Activated naive CD4-positive, alpha-beta T cell treated with anti-CD3 and anti-CD28 coated beads, Interleukin-2, amount 50 U/mL, for 24 hours (primary cell): Measurements from ENCODE around the gene NCKAP5.
"Not testable (repeated sequence)": the region's sequence is repeated elsewhere in the genome, so short reads cannot be mapped to it uniquely, and the experiment has no call there.

ENCODE experiments used
- H3K27ac Mint-ChIP-seq: one replicate; pipeline ENCODE4 v1.8.0; 2021; ENCODE audit warnings: mild to moderate bottlenecking, mixed read lengths
- H3K27me3 Mint-ChIP-seq: one replicate; pipeline ENCODE4 v1.8.0; 2021; ENCODE audit warnings: mixed read lengths
- H3K36me3 Mint-ChIP-seq: one replicate; pipeline ENCODE4 v1.8.0; 2021; ENCODE audit warnings: mixed read lengths
- H3K4me1 Mint-ChIP-seq: one replicate; pipeline ENCODE4 v1.8.0; 2021; ENCODE audit warnings: mixed read lengths
- H3K4me3 Mint-ChIP-seq: one replicate; pipeline ENCODE4 v1.8.0; 2021; ENCODE audit warnings: mild to moderate bottlenecking, mixed read lengths
- H3K9me3 Mint-ChIP-seq: one replicate; pipeline ENCODE4 v1.8.0; 2021; ENCODE audit warnings: mixed read lengths

The NCKAP5 gene

DNA sequence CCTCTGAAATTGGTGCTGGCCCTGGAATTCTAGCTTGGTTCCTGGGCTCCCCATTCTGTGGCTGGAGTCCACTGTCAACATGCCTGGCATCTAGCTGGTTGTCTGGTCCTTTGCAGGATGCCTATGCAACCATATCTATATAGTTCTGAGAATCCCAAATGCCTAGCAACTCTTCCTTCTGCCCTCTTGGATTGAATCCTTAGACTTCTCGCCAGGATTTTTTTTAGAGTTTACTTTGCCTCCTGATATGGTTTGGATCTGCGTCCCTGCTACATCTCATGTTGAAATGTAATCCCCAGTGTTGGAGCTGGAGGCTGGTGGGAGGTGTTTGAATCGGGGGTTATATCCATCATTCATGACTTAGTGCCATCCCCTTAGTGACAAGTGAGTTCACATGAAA, 833.3 kb downstream of the NCKAP5 start:
- Mint-ChIP-seq H3K27ac (no peak overlapping the region), H3K9me3 (no peaks in the 10 kb centered on the region), H3K4me3 (no peak overlapping the region), H3K27me3 (no peaks in the 10 kb centered on the region), H3K36me3 (no peaks in the 10 kb centered on the region), H3K4me1 (no peaks in the 10 kb centered on the region)

DNA sequence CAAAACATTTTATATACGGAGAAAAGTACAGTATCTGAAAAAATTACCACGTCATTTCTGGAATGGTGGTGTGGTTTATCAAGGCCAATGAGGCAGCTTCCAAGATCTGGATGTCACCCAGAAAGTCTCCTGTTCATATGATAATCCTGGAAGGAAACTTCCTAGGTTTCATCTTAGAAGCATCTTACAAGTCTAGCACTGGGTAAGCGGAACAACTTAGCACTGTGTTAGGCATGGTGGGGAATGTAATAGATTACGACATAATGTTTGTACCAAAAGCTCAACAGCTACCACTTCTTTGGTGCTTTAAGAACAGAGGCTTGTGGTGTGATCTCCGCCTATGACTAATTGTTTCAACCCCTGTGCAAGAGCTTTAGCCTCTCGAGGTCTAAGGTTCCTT, 835.2 kb downstream of the NCKAP5 start:
- no peaks in the 10 kb centered on the region for H3K4me1 Mint-ChIP-seq
- H3K27me3 Mint-ChIP-seq, result no peaks in the 10 kb centered on the region
- no peak overlapping the region for H3K4me3 Mint-ChIP-seq
- H3K9me3 Mint-ChIP-seq, result no peaks in the 10 kb centered on the region
- H3K36me3 Mint-ChIP-seq, result no peaks in the 10 kb centered on the region
- H3K27ac Mint-ChIP-seq, result no peak overlapping the region

DNA sequence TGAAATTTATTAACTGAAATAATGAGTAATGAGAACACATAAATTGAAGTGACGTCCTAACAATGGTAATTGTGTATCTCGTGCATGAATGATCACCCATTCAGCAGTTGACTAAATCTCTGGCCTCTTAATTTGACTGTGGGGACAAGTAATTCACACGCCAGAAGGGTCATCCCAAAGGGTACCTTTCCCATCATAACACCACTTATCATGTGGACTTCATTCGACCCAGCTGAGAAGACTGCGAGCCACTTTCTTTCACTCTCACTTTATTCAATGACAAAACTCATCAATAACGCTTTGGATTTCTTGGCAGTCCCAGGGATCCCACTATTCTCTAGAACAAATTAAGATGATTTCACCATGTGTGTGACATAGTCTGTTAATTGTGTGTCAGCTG, 835.6 kb downstream of the NCKAP5 start:
- no peaks in the 10 kb centered on the region for H3K9me3 Mint-ChIP-seq
- H3K4me1 Mint-ChIP-seq, result no peaks in the 10 kb centered on the region
- no peaks in the 10 kb centered on the region for H3K27me3 Mint-ChIP-seq
- no peaks in the 10 kb centered on the region for H3K36me3 Mint-ChIP-seq
- no peak overlapping the region for H3K4me3 Mint-ChIP-seq
- H3K27ac Mint-ChIP-seq, result no peak overlapping the region

DNA sequence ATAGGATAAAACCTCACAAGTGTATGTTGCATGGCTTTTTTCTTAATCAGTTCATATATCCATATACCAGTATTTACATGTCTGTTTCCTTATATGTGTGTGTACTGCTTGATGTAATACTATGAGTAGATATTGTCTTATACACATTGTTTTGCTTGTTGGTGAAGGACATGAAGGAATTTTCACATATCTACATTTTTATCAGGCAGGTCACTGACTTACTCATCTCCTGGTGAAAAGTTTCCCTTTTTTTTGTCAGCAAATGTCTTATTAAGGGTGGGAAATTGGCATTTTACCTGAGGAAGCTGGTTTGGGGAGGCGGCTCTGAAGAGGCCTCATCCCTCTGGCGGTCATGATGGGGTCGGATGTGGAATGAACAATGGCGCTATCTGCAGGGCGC, 836.8 kb downstream of the NCKAP5 start:
- Mint-ChIP-seq H3K27me3 (no peaks in the 10 kb centered on the region), H3K4me1 (no peaks in the 10 kb centered on the region), H3K4me3 (no peak overlapping the region), H3K36me3 (no peaks in the 10 kb centered on the region), H3K27ac (no peak overlapping the region), H3K9me3 (no peaks in the 10 kb centered on the region)

DNA sequence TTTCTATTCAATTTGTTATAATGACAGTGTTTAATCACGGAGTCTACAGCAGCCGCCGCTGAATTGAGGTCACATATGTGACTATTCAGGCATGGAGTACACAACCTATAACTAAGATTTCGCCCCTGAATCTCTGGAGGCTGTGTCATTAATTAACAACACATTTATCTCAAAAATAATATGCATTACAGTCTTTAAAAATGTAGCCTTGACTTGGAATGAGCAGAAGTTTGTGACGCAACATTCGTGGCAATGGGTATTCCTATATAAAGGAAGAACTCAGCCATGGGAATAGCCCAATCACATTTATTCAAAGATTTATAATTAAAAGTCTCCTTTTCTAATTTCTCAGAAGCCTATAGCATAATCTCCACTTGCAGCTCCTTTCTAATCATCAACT, 837.7 kb downstream of the NCKAP5 start:
- H3K4me3 Mint-ChIP-seq, result no peak overlapping the region

DNA sequence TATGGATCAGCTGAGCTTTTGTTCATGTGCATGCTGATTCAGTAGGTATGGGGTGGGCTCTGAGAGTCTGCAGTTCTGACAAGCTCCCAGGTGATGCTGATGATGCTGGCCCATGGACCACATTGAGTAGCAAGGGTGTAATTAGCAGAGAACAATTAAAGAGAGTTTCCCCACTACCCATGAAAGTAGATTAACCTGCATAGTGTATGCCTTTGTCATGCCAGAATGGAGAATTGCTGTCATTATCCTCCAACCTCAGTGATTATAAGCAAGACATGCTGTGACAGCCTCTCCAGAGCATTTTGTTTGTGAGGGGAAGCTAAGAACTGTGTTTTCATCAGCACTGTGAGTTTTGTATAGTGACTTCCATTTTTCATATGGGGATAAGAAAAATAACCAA, 838.7 kb downstream of the NCKAP5 start:
- Mint-ChIP-seq H3K4me1 (no peaks in the 10 kb centered on the region), H3K4me3 (no peak overlapping the region), H3K36me3 (no peaks in the 10 kb centered on the region), H3K27me3 (no peaks in the 10 kb centered on the region), H3K27ac (no peak overlapping the region), H3K9me3 (no peaks in the 10 kb centered on the region)

More for the DNA sequence above, 837.7 kb downstream of the NCKAP5 start:
- no peaks in the 10 kb centered on the region for H3K36me3 Mint-ChIP-seq
- no peak overlapping the region for H3K27ac Mint-ChIP-seq
- H3K9me3 Mint-ChIP-seq, result no peaks in the 10 kb centered on the region
- H3K27me3 Mint-ChIP-seq, result no peaks in the 10 kb centered on the region
- no peaks in the 10 kb centered on the region for H3K4me1 Mint-ChIP-seq

DNA sequence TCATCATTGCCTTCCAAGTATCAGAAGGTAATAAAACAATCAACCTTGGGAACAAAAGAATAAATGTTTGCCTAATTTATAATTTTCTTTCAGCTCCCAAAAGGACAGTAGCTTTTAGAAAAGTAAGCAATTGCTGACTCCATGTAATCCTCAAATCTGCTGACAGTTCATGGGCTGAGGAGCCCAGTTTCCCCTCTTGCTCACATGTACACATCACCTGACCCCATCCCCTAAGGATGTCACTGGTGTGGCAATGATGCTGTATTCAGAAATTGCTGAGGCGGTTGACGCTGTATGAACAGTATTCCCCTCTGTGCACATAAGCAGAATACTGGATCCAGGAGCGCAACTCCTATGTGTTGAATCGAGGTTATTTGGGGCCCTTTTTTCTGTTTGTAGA, 842.1 kb downstream of the NCKAP5 start:
- H3K4me3 Mint-ChIP-seq, result no peak overlapping the region
- no peaks in the 10 kb centered on the region for H3K4me1 Mint-ChIP-seq
- H3K27me3 Mint-ChIP-seq, result no peaks in the 10 kb centered on the region
- no peak overlapping the region for H3K27ac Mint-ChIP-seq
- no peaks in the 10 kb centered on the region for H3K9me3 Mint-ChIP-seq
- H3K36me3 Mint-ChIP-seq, result no peaks in the 10 kb centered on the region

DNA sequence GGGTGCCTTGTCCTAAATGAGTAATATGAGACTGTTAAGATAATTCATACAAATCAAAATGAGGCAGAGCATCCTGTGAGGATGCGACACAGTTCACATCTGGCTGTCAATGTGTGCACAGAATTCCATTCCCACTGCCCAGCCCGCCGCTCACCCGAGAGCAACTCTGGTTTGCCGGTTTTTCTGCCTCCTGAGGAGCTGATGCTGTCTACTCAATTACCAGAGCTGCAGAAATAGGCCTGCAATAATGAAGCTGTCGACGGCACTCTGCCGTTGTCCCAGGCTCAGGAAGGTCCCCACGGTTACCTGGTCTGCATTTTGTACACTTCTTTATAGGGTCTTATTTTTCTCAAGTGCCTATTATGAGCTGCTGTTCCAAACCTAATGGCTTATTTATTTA, 842.5 kb downstream of the NCKAP5 start:
- H3K36me3 Mint-ChIP-seq, result no peaks in the 10 kb centered on the region
- H3K4me3 Mint-ChIP-seq, result no peak overlapping the region
- H3K4me1 Mint-ChIP-seq, result no peaks in the 10 kb centered on the region

DNA sequence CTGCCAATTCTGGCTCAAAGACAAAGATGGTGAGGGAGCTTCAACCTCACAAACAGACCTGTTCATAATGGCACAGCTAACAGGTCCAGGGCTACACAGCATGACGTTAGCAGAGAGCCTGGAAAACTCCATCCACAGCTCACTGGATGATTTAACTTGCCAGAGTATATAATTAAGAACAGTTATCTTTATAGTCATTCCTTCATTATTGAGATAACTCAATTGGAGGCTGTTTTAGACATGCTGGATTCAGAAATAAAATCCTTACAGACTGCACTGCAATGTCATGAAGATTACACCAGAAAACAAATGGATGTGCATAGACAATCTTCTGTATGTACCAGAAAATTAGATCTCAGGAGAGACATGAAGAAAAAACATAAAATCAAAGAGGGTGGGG, 843.1 kb downstream of the NCKAP5 start:
- Mint-ChIP-seq H3K9me3 (no peaks in the 10 kb centered on the region), H3K36me3 (no peaks in the 10 kb centered on the region), H3K27ac (no peak overlapping the region), H3K4me1 (no peaks in the 10 kb centered on the region), H3K4me3 (no peak overlapping the region), H3K27me3 (no peaks in the 10 kb centered on the region)

More for the DNA sequence above, 842.5 kb downstream of the NCKAP5 start:
- Mint-ChIP-seq H3K9me3 (no peaks in the 10 kb centered on the region), H3K27me3 (no peaks in the 10 kb centered on the region), H3K27ac (no peak overlapping the region)

DNA sequence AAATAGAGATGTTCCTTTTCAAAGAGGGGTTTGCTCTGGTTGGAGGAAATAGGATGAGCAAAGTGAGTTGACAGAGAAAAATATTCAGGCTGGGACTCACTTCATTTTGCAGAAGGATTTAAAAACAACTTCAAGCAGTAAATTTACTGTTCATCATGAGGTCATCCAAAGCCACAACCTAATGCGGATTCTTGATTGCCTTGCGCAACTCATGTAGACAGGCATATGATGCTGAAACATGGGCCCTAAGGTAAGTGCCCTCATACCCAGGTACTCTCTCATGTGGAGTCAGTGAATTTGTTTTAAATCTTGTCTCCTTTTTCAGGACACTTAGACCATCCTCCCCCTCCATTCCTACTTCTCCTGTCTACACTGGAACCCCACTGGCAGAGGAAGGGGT, 846.3 kb downstream of the NCKAP5 start:
- no peak overlapping the region for H3K4me3 Mint-ChIP-seq
- no peaks in the 10 kb centered on the region for H3K27me3 Mint-ChIP-seq
- H3K9me3 Mint-ChIP-seq, result no peaks in the 10 kb centered on the region
- H3K27ac Mint-ChIP-seq, result no peak overlapping the region
- no peaks in the 10 kb centered on the region for H3K36me3 Mint-ChIP-seq
- H3K4me1 Mint-ChIP-seq, result no peaks in the 10 kb centered on the region

DNA sequence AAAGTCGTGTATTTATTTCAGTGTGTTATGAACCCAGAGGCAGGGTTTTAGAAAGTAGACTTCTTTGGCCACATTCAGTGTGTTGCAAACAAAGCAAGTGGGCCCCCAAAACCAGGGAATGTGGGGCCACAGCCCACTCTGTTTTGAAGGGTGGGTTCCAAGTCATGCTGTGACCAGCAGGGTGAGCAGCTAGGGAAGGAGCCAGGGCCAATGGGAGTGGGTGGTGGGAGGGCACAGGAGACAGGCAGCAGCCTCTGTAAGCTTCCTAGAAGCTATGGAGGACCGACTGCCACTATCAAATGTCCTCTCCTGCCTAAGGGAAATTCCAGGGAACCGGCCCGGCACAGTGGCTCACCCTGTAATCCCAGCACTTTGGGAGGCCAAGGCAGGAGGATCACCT, 847.9 kb downstream of the NCKAP5 start:
- H3K4me3 Mint-ChIP-seq, result no peak overlapping the region
- H3K27me3 Mint-ChIP-seq, result no peaks in the 10 kb centered on the region
- no peak overlapping the region for H3K27ac Mint-ChIP-seq
- no peaks in the 10 kb centered on the region for H3K36me3 Mint-ChIP-seq
- no peaks in the 10 kb centered on the region for H3K9me3 Mint-ChIP-seq
- no peaks in the 10 kb centered on the region for H3K4me1 Mint-ChIP-seq

DNA sequence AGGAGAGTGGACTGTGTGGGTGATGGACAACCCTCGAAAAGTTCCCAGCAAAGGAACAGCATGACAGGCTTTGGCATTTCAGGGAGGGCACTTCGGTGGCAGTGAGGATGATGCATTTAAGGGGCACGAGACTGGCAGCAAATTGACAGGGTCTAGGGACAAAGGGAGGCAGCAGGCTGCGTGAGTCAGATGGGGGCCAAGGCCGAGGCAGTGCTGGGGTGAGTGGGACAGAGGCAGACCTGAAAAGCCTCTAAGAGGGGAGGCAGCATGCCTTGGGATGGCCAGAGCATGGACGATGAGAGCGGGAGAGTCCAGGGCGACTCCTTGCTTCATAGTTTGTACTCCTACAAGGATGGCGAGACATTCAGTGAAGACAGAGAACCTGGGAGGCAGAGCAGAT, 848.8 kb downstream of the NCKAP5 start:
- no peak overlapping the region for H3K4me3 Mint-ChIP-seq
- H3K9me3 Mint-ChIP-seq, result no peaks in the 10 kb centered on the region
- H3K27ac Mint-ChIP-seq, result no peak overlapping the region
- H3K36me3 Mint-ChIP-seq, result no peaks in the 10 kb centered on the region
- H3K4me1 Mint-ChIP-seq, result no peaks in the 10 kb centered on the region
- no peaks in the 10 kb centered on the region for H3K27me3 Mint-ChIP-seq

DNA sequence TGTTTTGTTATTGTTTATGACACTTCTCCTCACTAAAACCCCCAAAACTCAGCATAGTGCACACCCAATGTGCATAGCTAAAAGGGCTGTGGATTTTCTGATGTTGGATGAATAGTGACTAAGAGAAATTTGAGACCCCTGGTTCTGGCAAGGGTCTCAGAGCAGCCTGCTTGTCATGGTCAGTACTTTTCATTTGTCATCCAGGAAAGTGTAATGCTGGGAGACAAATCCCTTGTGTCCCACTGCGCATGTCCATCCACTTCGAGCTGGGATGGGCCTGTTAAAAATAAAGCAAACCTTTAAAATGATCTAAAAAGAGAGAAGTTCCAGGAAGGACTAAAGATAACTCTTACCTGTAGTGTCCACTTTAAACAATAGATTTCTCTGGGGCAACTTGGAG, 851.3 kb downstream of the NCKAP5 start:
- no peaks in the 10 kb centered on the region for H3K4me1 Mint-ChIP-seq
- no peaks in the 10 kb centered on the region for H3K9me3 Mint-ChIP-seq
- H3K4me3 Mint-ChIP-seq, result no peak overlapping the region
- H3K27ac Mint-ChIP-seq, result no peak overlapping the region
- no peaks in the 10 kb centered on the region for H3K36me3 Mint-ChIP-seq
- no peaks in the 10 kb centered on the region for H3K27me3 Mint-ChIP-seq

DNA sequence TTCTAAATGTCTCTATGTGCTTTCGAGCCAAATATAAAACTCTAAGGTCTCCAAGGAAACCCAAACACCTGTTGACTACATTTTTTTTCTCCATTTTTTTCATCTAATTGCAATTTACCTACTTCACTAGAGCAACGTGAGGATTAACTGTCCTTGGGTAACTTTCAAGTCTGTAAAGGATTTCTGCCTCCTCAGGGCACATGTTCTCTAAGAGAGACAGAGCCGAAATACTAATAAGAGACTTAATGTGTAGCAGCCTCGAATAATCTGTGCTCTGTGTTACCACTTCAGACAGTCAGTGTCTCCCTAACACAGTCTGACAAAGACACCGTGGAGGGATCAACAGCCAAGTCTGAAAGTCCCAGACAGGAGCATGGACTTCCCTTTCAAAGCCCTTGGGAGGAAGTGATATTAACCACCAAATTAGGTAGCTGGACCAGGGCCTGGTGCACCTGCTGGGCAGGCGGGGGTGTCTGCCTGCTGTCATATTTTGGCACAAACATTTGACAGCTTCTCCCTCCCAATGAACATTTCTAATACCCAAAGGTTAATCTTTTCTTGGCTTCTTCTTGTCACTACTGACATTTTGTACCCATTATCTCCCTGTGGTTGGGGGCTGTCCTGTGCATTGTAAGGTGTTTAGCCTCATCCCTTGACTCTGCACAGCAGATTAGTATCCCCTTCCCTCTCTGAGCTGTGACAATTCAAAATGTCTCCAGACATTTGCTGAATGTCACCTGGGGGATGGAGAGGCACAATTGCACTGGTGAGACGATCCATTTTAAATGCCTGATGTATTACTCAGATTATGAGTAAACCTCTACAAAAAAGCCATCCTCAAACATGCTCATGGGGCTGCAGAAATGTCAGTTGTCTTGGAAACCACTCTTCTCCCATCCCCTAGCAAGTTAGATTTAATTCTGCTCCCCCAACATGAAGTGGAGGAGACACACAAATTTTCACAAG, 852.6 kb downstream of the NCKAP5 start:
- no peaks in the 10 kb centered on the region for H3K36me3 Mint-ChIP-seq
- H3K27me3 Mint-ChIP-seq, result no peaks in the 10 kb centered on the region
- H3K27ac Mint-ChIP-seq, result no peak overlapping the region
- H3K4me3 Mint-ChIP-seq, result no peak overlapping the region
- no peaks in the 10 kb centered on the region for H3K4me1 Mint-ChIP-seq
- H3K9me3 Mint-ChIP-seq, result no peaks in the 10 kb centered on the region

DNA sequence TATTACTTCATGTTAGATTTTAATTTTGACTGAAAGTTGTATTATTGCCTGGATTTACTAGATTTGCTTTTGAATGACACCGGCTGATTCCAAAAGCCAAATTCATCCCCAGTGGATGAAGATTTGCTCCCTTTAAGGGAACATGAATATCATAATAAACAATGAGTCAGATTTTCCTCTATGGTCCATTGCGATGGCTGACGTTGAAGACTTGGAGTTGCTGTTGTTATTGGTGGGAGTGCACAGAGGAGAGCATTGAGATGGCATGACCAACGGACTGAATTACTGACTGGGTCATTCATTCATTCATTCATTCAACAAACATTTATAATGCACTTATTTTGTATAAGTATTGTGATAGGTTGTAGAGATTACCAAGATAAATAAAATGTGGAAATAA, 864.9 kb downstream of the NCKAP5 start:
- H3K36me3 Mint-ChIP-seq, result no peaks in the 10 kb centered on the region
- no peaks in the 10 kb centered on the region for H3K4me1 Mint-ChIP-seq
- no peaks in the 10 kb centered on the region for H3K9me3 Mint-ChIP-seq
- no peaks in the 10 kb centered on the region for H3K27me3 Mint-ChIP-seq
- no peak overlapping the region for H3K27ac Mint-ChIP-seq
- no peak overlapping the region for H3K4me3 Mint-ChIP-seq

DNA sequence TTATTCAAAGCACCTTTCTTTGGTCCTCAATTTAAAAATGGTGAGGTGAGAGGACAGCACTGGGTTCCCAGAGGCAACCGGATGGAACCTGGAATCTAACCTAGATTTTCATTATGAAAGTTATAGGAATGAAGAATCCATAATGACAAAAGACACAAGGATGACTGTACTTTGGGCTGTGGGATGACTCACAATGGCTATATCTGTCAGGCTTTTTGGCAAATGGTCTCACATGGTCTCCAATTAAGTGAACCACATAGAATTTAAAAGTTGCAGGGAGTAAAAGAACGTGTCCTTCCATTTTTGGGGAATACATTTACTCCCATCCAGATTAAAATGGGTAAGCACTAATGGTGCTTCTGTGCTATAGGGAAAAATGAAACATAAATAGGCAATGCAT, 866.5 kb downstream of the NCKAP5 start:
- no peaks in the 10 kb centered on the region for H3K9me3 Mint-ChIP-seq
- H3K4me3 Mint-ChIP-seq, result no peak overlapping the region
- H3K27ac Mint-ChIP-seq, result no peak overlapping the region

DNA sequence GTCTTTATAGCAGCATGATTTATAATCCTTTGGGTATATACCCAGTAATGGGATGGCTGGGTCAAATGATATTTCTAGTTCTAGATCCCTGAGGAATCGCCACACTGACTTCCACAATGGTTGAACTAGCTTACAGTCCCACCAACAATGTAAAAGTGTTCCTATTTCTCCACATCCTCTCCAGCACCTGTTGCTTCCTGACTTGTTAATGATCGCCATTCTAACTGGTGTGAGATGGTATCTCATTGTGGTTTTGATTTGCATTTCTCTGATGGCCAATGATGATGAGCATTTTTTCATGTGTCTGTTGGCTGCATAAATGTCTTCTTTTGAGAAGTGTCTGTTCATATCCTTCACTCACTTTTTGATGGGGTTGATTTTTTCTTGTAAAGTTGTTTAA, 868.5 kb downstream of the NCKAP5 start:
- H3K27ac Mint-ChIP-seq, H3K4me3 Mint-ChIP-seq, H3K4me1 Mint-ChIP-seq, H3K36me3 Mint-ChIP-seq, H3K27me3 Mint-ChIP-seq, H3K9me3 Mint-ChIP-seq: not testable (repeated sequence)

More for the DNA sequence above, 866.5 kb downstream of the NCKAP5 start:
- Mint-ChIP-seq H3K36me3 (no peaks in the 10 kb centered on the region), H3K4me1 (no peaks in the 10 kb centered on the region), H3K27me3 (no peaks in the 10 kb centered on the region)
